ENCODE results near the gene SHC2.

- TF ChIP-seq POLR2A (IDR thresholded peaks at IDR 0.05) (no peak), CTCF (IDR thresholded peaks at IDR 0.05) (no peak)
These were observed 52.4 kb downstream of the SHC2 start for GRCh38 chr19:408441-408901.
